C4-2B (cell line): ENCODE data around the gene UMAD1.
A peak's percentile ranks its signal among the peaks of the same experiment; 100 is the strongest.

Source experiments
- H3K27ac ChIP-seq: fragments of 450-650 bp; 2 replicates; pipeline ENCODE4 v1.5.1; 2017
- CTCF ChIP-seq: fragments of 450-650 bp; conservative IDR thresholded peaks from 2 replicates; pipeline ENCODE4 v1.5.1; 2017; ENCODE audit warnings: mild to moderate bottlenecking
- ZFX ChIP-seq: fragments of 450-650 bp; IDR thresholded peaks from 2 replicates; pipeline ENCODE4 v1.6.1; 2017

Gene UMAD1

GRCh38 chr7:7750571-7751242 is 110.2 kb downstream of the UMAD1 start:
- H3K27ac ChIP-seq, result no peak overlapping the region
- TF ChIP-seq CTCF, result no peak
- no peak for TF ChIP-seq ZFX

GRCh38 chr7:7751243-7752092 is 110.9 kb downstream of the UMAD1 start:
- TF ChIP-seq CTCF (no peak), ZFX (no peak)
- H3K27ac ChIP-seq, result no peak overlapping the region

GRCh38 chr7:7756577-7756976 is 116.0 kb downstream of the UMAD1 start:
- H3K27ac ChIP-seq, result no peak overlapping the region
- TF ChIP-seq CTCF (no peak), ZFX (no peak)

- no peak for TF ChIP-seq CTCF
- TF ChIP-seq ZFX, result no peak
Measured at GRCh38 chr7:7757576-7757975, 117.0 kb downstream of the UMAD1 start.

GRCh38 chr7:7761340-7761973 is 120.9 kb downstream of the UMAD1 start:
- peak; percentile 60 for TF ChIP-seq CTCF
- TF ChIP-seq ZFX, result no peak
- no peak overlapping the region for H3K27ac ChIP-seq

More at GRCh38 chr7:7757576-7757975, 117.0 kb downstream of the UMAD1 start:
- H3K27ac ChIP-seq, result no peak overlapping the region

- TF ChIP-seq ZFX (no peak), CTCF (no peak)
- H3K27ac ChIP-seq, result no peak overlapping the region
Measured at GRCh38 chr7:7761974-7762779, 121.6 kb downstream of the UMAD1 start.
